ENCODE results near the gene MC2R. TPM values are rescaled to one million over a fixed set of nuclear protein-coding genes. Genes with fewer than 3 reads are reported as not detected.
A peak's percentile ranks its signal among the peaks of the same experiment; 100 is the strongest.

MC2R gene
- total RNA-seq, 1 donor from 2014 or later, result not detected

- Histone ChIP-seq H3K9me3 (replicated peaks) (no peaks in the 10 kb centered on the region), H3K4me1 (peaks cover 13% of the 10 kb centered on the region), H3K4me3 (no peak overlapping the region), H3K36me3 (no peaks in the 10 kb centered on the region), H3K27ac (replicated peaks) (no peak overlapping the region), H3K27me3 (ENCODE audit: low read depth) (no peaks in the 10 kb centered on the region)
- intact Hi-C loops (cut with micrococcal nuclease), result no loop called here
- no peak for TF ChIP-seq CTCF (IDR thresholded peaks at IDR 0.05; ENCODE audit: borderline replicate concordance)
- no peak for DNase-seq
These were observed 1.2 kb upstream of the MC2R start for GRCh38 chr18:13916559-13916958.

GRCh38 chr18:13915995-13916431, 677 bp upstream of the MC2R start:
- no peaks in the 10 kb centered on the region for H3K27me3 ChIP-seq (ENCODE audit: low read depth)
- H3K4me3 ChIP-seq, result no peak overlapping the region
- no peaks in the 10 kb centered on the region for H3K36me3 ChIP-seq
- DNase-seq, result peak; percentile 38
- no peak for TF ChIP-seq CTCF (IDR thresholded peaks at IDR 0.05; ENCODE audit: borderline replicate concordance)
- H3K4me1 ChIP-seq, result peaks cover 13% of the 10 kb centered on the region
- no peaks in the 10 kb centered on the region for H3K9me3 ChIP-seq (replicated peaks)
- H3K27ac ChIP-seq (replicated peaks), result no peak overlapping the region
- intact Hi-C loops (cut with micrococcal nuclease), result no loop called here

GRCh38 chr18:13914756-13915155, 580 bp downstream of the MC2R start:
- no peak for DNase-seq
- intact Hi-C loops (cut with micrococcal nuclease), result no loop called here
- Histone ChIP-seq H3K27ac (replicated peaks) (no peak overlapping the region), H3K36me3 (no peaks in the 10 kb centered on the region), H3K9me3 (replicated peaks) (no peaks in the 10 kb centered on the region), H3K4me3 (no peak overlapping the region), H3K27me3 (ENCODE audit: low read depth) (no peaks in the 10 kb centered on the region), H3K4me1 (peaks cover 13% of the 10 kb centered on the region)
- TF ChIP-seq CTCF (IDR thresholded peaks at IDR 0.05; ENCODE audit: borderline replicate concordance), result no peak

GRCh38 chr18:13914170-13914569, 1.2 kb downstream of the MC2R start:
- no peak overlapping the region for H3K27ac ChIP-seq (replicated peaks)
- intact Hi-C loops (cut with micrococcal nuclease), result no loop called here

GRCh38 chr18:13913205-13913604, 2.1 kb downstream of the MC2R start:
- no peaks in the 10 kb centered on the region for H3K27me3 ChIP-seq (ENCODE audit: low read depth)
- TF ChIP-seq CTCF (IDR thresholded peaks at IDR 0.05; ENCODE audit: borderline replicate concordance), result no peak
- intact Hi-C loops (cut with micrococcal nuclease), result no loop called here
- no peak overlapping the region for H3K27ac ChIP-seq (replicated peaks)
- no peak for DNase-seq
- no peaks in the 10 kb centered on the region for H3K9me3 ChIP-seq (replicated peaks)
- H3K4me3 ChIP-seq, result no peak overlapping the region
- H3K4me1 ChIP-seq, result peaks cover 13% of the 10 kb centered on the region
- no peaks in the 10 kb centered on the region for H3K36me3 ChIP-seq

More at GRCh38 chr18:13914170-13914569, 1.2 kb downstream of the MC2R start:
- Histone ChIP-seq H3K4me3 (no peak overlapping the region), H3K9me3 (replicated peaks) (no peaks in the 10 kb centered on the region), H3K4me1 (peaks cover 13% of the 10 kb centered on the region), H3K36me3 (no peaks in the 10 kb centered on the region), H3K27me3 (ENCODE audit: low read depth) (no peaks in the 10 kb centered on the region)
- TF ChIP-seq CTCF (IDR thresholded peaks at IDR 0.05; ENCODE audit: borderline replicate concordance), result no peak
- DNase-seq, result no peak

GRCh38 chr18:13912601-13913000, 2.7 kb downstream of the MC2R start:
- Histone ChIP-seq H3K4me1 (peaks cover 13% of the 10 kb centered on the region), H3K27ac (replicated peaks) (no peak overlapping the region), H3K36me3 (no peaks in the 10 kb centered on the region), H3K4me3 (no peak overlapping the region), H3K9me3 (replicated peaks) (no peaks in the 10 kb centered on the region), H3K27me3 (ENCODE audit: low read depth) (no peaks in the 10 kb centered on the region)
- no peak for DNase-seq
- no peak for TF ChIP-seq CTCF (IDR thresholded peaks at IDR 0.05; ENCODE audit: borderline replicate concordance)
- intact Hi-C loops (cut with micrococcal nuclease), result no loop called here

All from left ventricle myocardium inferior (tissue), 1 donor.